ENCODE measurements around the gene ADAMTSL1.

ADAMTSL1 gene

GRCh38 chr9:18474783-18475182 is 830 bp downstream of the ADAMTSL1 start:
- H3K4me3 ChIP-seq (replicated peaks in 1 of 2; ENCODE audit: low read depth in 2 of 2, low read length in 2 of 2): peak overlapping the region; percentile 51 to 65
- DNase-seq (ENCODE audit: low read depth in 2 of 2): peak; percentile 72 to 76
- TF ChIP-seq CTCF (IDR thresholded peaks at IDR 0.05; ENCODE audit: low read depth, low read length): no peak

- DNase-seq (ENCODE audit: low read depth in 2 of 2): no peak
- TF ChIP-seq CTCF (IDR thresholded peaks at IDR 0.05; ENCODE audit: low read depth, low read length): no peak
- no peak overlapping the region for H3K4me3 ChIP-seq (replicated peaks in 1 of 2; ENCODE audit: low read depth in 2 of 2, low read length in 2 of 2)
Measured at GRCh38 chr9:18477121-18477660, 3.2 kb downstream of the ADAMTSL1 start.

- TF ChIP-seq CTCF (IDR thresholded peaks at IDR 0.05; ENCODE audit: low read depth, low read length): no peak
- DNase-seq (ENCODE audit: low read depth in 2 of 2): no peak
- H3K4me3 ChIP-seq (replicated peaks in 1 of 2; ENCODE audit: low read depth in 2 of 2, low read length in 2 of 2): no peak overlapping the region
Measured at GRCh38 chr9:18477719-18478118, 3.8 kb downstream of the ADAMTSL1 start.

GRCh38 chr9:18478501-18479361 is 4.8 kb downstream of the ADAMTSL1 start:
- no peak overlapping the region for H3K4me3 ChIP-seq (replicated peaks in 1 of 2; ENCODE audit: low read depth in 2 of 2, low read length in 2 of 2)
- no peak for TF ChIP-seq CTCF (IDR thresholded peaks at IDR 0.05; ENCODE audit: low read depth, low read length)
- peak; percentile 50 to 61 for DNase-seq (ENCODE audit: low read depth in 2 of 2)

- no peak for DNase-seq (ENCODE audit: low read depth in 2 of 2)
- no peak overlapping the region for H3K4me3 ChIP-seq (replicated peaks in 1 of 2; ENCODE audit: low read depth in 2 of 2, low read length in 2 of 2)
- no peak for TF ChIP-seq CTCF (IDR thresholded peaks at IDR 0.05; ENCODE audit: low read depth, low read length)
Measured at GRCh38 chr9:18479405-18479804, 5.5 kb downstream of the ADAMTSL1 start.

GRCh38 chr9:18480662-18481093 is 6.7 kb downstream of the ADAMTSL1 start:
- H3K4me3 ChIP-seq (replicated peaks in 1 of 2; ENCODE audit: low read depth in 2 of 2, low read length in 2 of 2): no peak overlapping the region
- peak; percentile 31 to 53 for DNase-seq (ENCODE audit: low read depth in 2 of 2)
- TF ChIP-seq CTCF (IDR thresholded peaks at IDR 0.05; ENCODE audit: low read depth, low read length): no peak
